ENCODE data around the gene SEPSECS. TPM values are rescaled to one million over a fixed set of nuclear protein-coding genes. Genes with fewer than 3 reads are reported as not detected.

The SEPSECS gene
- total and polyA plus RNA-seq, 2 experiments from 2014 or later, result 1.2 to 4.7 TPM

GRCh38 chr4:25178838-25179261 is 18.6 kb upstream of the SEPSECS start (continued):
- TF ChIP-seq ZNF462 (CRISPR knock-in tag; IDR thresholded peaks at IDR 0.05), result no peak
- no peak for TF ChIP-seq EZH2phosphoT487 (IDR thresholded peaks at IDR 0.05; ENCODE audit: unreplicated experiment)
- TF ChIP-seq NANOG (IDR thresholded peaks at IDR 0.05; ENCODE audit: borderline replicate concordance), result no peak
- TF ChIP-seq REST (IDR thresholded peaks at IDR 0.05; ENCODE audit: unreplicated experiment), result no peak
- no peak for TF ChIP-seq CTCF (conservative IDR thresholded peaks at IDR 0.05; ENCODE audit: low read depth in 2 of 2)
- no peak for TF ChIP-seq EZH2 (IDR thresholded peaks at IDR 0.05; ENCODE audit: low read depth, unreplicated experiment)
- no peak for TF ChIP-seq JUNB (IDR thresholded peaks at IDR 0.05; ENCODE audit: unreplicated experiment)
- TF ChIP-seq POLR2AphosphoS5 (IDR thresholded peaks at IDR 0.05; ENCODE audit: low read depth), result no peak
- TF ChIP-seq ETS1 (IDR thresholded peaks at IDR 0.05), result no peak
